GM20000 (cell line): ENCODE data around the gene SLC19A1.
A peak's percentile ranks its signal among the peaks of the same experiment; 100 is the strongest.

Experiments used
- DNase-seq: peaks from one replicate; pipeline ENCODE4 v3.0.0; 2012; ENCODE audit warnings: low spot score
- CTCF ChIP-seq: IDR thresholded peaks from 2 replicates; pipeline ENCODE4 v1.5.1; 2012; ENCODE audit warnings: mild to moderate bottlenecking, control low read depth; ENCODE audit errors: extremely low read depth, missing control alignments

SLC19A1 gene

GRCh38 chr21:45478115-45478801 is 64.0 kb downstream of the SLC19A1 start:
- TF ChIP-seq CTCF = peak; percentile 71
- DNase-seq = peak; percentile 90

GRCh38 chr21:45477176-45478114 is 64.8 kb downstream of the SLC19A1 start:
- no peak for TF ChIP-seq CTCF

GRCh38 chr21:45476582-45476981 is 65.7 kb downstream of the SLC19A1 start:
- TF ChIP-seq CTCF = no peak
- DNase-seq = no peak

More at GRCh38 chr21:45477176-45478114, 64.8 kb downstream of the SLC19A1 start:
- no peak for DNase-seq

GRCh38 chr21:45475797-45476570 is 66.3 kb downstream of the SLC19A1 start:
- no peak for TF ChIP-seq CTCF
- DNase-seq = no peak

- no peak for TF ChIP-seq CTCF
- no peak for DNase-seq
These were observed 67.1 kb downstream of the SLC19A1 start for GRCh38 chr21:45475004-45475685.

GRCh38 chr21:45474323-45474950 is 67.8 kb downstream of the SLC19A1 start:
- no peak for TF ChIP-seq CTCF

More at GRCh38 chr21:45474323-45474950, 67.8 kb downstream of the SLC19A1 start:
- DNase-seq = no peak
